Loucy (cell line): ENCODE data around the gene IL1F10.

Experiments used
- EZH2phosphoT487 ChIP-seq: fragments of 200-600 bp; IDR thresholded peaks from 2 replicates; pipeline ENCODE4 v1.6.1; 2018; ENCODE audit warnings: antibody characterized with exemption, mild to moderate bottlenecking, moderate library complexity, borderline replicate concordance
- TF ChIP-seq, protein P1 (sequence below): fragments of 200-600 bp; sonication (generic); conservative IDR thresholded peaks from 2 replicates; pipeline ENCODE4 v1.5.1; 2014; ENCODE audit warnings: mild to moderate bottlenecking, antibody characterized with exemption, low read length

DNA sequence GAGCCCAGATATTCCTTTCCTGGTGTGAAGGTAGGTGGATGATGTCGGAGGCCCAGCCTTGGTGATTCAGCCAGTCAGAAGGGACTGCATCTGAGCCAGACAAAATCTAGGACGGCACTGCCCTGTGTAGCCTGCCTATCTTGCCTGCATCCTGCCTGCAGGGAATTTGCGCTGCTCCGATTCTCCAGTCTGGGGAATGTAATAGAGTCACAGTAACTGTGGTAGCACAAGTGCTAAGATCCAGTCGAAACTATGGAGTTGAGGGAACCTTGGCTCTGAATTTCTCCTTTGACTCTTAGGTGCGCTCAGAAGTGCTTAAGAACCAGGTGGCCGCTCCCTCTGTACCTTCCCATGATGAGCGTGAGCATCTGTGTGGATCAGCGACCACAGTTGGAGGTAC is 31.0 kb upstream of the IL1F10 start:
- TF ChIP-seq, protein P1, sequence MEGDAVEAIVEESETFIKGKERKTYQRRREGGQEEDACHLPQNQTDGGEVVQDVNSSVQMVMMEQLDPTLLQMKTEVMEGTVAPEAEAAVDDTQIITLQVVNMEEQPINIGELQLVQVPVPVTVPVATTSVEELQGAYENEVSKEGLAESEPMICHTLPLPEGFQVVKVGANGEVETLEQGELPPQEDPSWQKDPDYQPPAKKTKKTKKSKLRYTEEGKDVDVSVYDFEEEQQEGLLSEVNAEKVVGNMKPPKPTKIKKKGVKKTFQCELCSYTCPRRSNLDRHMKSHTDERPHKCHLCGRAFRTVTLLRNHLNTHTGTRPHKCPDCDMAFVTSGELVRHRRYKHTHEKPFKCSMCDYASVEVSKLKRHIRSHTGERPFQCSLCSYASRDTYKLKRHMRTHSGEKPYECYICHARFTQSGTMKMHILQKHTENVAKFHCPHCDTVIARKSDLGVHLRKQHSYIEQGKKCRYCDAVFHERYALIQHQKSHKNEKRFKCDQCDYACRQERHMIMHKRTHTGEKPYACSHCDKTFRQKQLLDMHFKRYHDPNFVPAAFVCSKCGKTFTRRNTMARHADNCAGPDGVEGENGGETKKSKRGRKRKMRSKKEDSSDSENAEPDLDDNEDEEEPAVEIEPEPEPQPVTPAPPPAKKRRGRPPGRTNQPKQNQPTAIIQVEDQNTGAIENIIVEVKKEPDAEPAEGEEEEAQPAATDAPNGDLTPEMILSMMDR = no peak
- TF ChIP-seq EZH2phosphoT487 = no peak
